Kidney (tissue), 14 donors: ENCODE data around the gene SCAPER. TPM values are rescaled to one million over a fixed set of nuclear protein-coding genes. Genes with fewer than 3 reads are reported as not detected.
"Not testable (repeated sequence)": the region's sequence is repeated elsewhere in the genome, so short reads cannot be mapped to it uniquely, and the experiment has no call there.

Experiments
- DNase-seq, 5 donors: peaks; one replicate each; pipeline ENCODE4 v3.0.0-alpha.2; 2013 to 2020
- FAIRE-seq: peaks from 2 replicates; lab custom pipeline; 2012; peaks lifted over from hg19 to GRCh38; lab: Jason Lieb, UNC
- H3K27ac ChIP-seq, 2 donors: one replicate each; pipeline ENCODE4 v1.7.0; 2013; ENCODE audit warnings: low read depth in 2 of 2, low read length in 2 of 2, inconsistent platforms in 1 of 2
- H3K27me3 ChIP-seq: one replicate; pipeline ENCODE4 v1.7.1; 2013; ENCODE audit warnings: low read length, inconsistent platforms; ENCODE audit not compliant: control insufficient read depth, insufficient read depth
- H3K36me3 ChIP-seq, 3 donors: one replicate each; pipeline versions ENCODE4 v1.7.0 to v1.7.1; 2013; ENCODE audit warnings: low read length in 3 of 3, control low read depth in 1 of 3, inconsistent platforms in 1 of 3; ENCODE audit not compliant: insufficient read depth in 3 of 3, control insufficient read depth in 2 of 3
- H3K4me1 ChIP-seq, 3 donors: one replicate each; pipeline versions ENCODE4 v1.7.0 to v1.7.1; 2013; ENCODE audit warnings: low read length in 3 of 3, inconsistent platforms in 1 of 3, low read depth in 1 of 3; ENCODE audit not compliant: control insufficient read depth in 2 of 3, insufficient read depth in 2 of 3
- H3K4me3 ChIP-seq, 3 donors: one replicate each; pipeline versions ENCODE4 v1.7.0 to v1.8.1; 2013; ENCODE audit warnings: low read length in 3 of 3, control low read depth in 1 of 3, inconsistent platforms in 1 of 3
- H3K9ac ChIP-seq, 3 donors: one replicate each; pipeline versions ENCODE4 v1.7.0 to v1.7.1; 2013; ENCODE audit warnings: low read length in 3 of 3, control low read depth in 1 of 3, inconsistent platforms in 1 of 3
- H3K9me3 ChIP-seq, 3 donors: one replicate each; pipeline versions ENCODE4 v1.7.0 to v1.7.1; 2013; ENCODE audit warnings: low read length in 3 of 3, control low read depth in 1 of 3, inconsistent platforms in 1 of 3; ENCODE audit not compliant: control insufficient read depth in 2 of 3, insufficient read depth in 1 of 3
- CTCF ChIP-seq: IDR thresholded peaks from 3 replicates; pipeline ENCODE4 v1.5.1; 2012; ENCODE audit warnings: mild to moderate bottlenecking, moderate library complexity, borderline replicate concordance; ENCODE audit not compliant: insufficient read depth; ENCODE audit errors: extremely low read depth
- intact Hi-C: fragments of 100-400 bp; cut with DNase I; formaldehyde crosslinking; loops from one replicate; pipeline ENCODE4 v1.11.1; 2022
- polyA plus RNA-seq: library from polyadenylated mRNA; stranded (reverse); fragments of 350-450 nt; fragmentation: Illumina TruSeq; extraction: RNeasy Lipid Tissue Mini Kit (QIAGEN cat#74804); gene quantifications from one replicate; pipeline ENCODE4 v1.2.3, GENCODE V29; 2014; ENCODE audit warnings: low read depth, low replicate concordance; ENCODE audit not compliant: insufficient read depth
- total RNA-seq: library from RNA; stranded (reverse); fragmentation: NEBNext Ultra II Directional; extraction: Animal tissue kit (Norgen Biotek cat#: 25700); gene quantifications from one replicate; pipeline ENCODE4 v1.2.1, GENCODE V29; 2021
- donor health status: control.
- donor health status: control.
- donor health status: control.
- donor health status: control.
- donor health status: control.
- donor health status: DM: yes; HTN: yes; CAD: no.
- donor health status: Normal renal cell carcinoma (clear cell type).

The SCAPER gene
- total and polyA plus RNA-seq, 2 donors from 2014 or later: 11.6 to 39.4 TPM

GRCh38 chr15:76439542-76439941 lies 465.6 kb downstream of the SCAPER start:
- Histone ChIP-seq H3K27ac (no peak overlapping the region), H3K9ac (no peak overlapping the region), H3K36me3 (no peaks in the 10 kb centered on the region), H3K9me3 (no peaks in the 10 kb centered on the region), H3K4me3 (no peak overlapping the region), H3K27me3 (no peaks in the 10 kb centered on the region), H3K4me1 (no peaks in the 10 kb centered on the region)
- FAIRE-seq (no peak), DNase-seq (peak in 4 of 5 donors; percentile 64 to 80 (median 70))
- intact Hi-C loops: no loop called here
- no peak for TF ChIP-seq CTCF

- Histone ChIP-seq H3K9ac (no peak overlapping the region), H3K27ac (no peak overlapping the region), H3K36me3 (no peaks in the 10 kb centered on the region), H3K4me1 (peaks cover 0 to 11% (median 4%) of the 10 kb centered on the region in 3 donors), H3K4me3 (no peak overlapping the region), H3K9me3 (no peaks in the 10 kb centered on the region), H3K27me3 (no peaks in the 10 kb centered on the region)
- intact Hi-C loops: no loop called here
- no peak for TF ChIP-seq CTCF
- DNase-seq: no peak
- FAIRE-seq: no peak
Measured at GRCh38 chr15:76433798-76434400, 471.2 kb downstream of the SCAPER start.

GRCh38 chr15:76433036-76433435 lies 472.1 kb downstream of the SCAPER start:
- DNase-seq, H3K27ac ChIP-seq: not testable (repeated sequence)

GRCh38 chr15:76432604-76433003 lies 472.5 kb downstream of the SCAPER start:
- H3K4me3 ChIP-seq: no peak overlapping the region
- FAIRE-seq (no peak), DNase-seq (no peak)
- H3K4me1 ChIP-seq: peaks cover 0 to 11% (median 4%) of the 10 kb centered on the region in 3 donors
- H3K27ac ChIP-seq: no peak overlapping the region
- no peaks in the 10 kb centered on the region for H3K27me3 ChIP-seq
- no peak overlapping the region for H3K9ac ChIP-seq
- no peaks in the 10 kb centered on the region for H3K36me3 ChIP-seq
- no peak for TF ChIP-seq CTCF
- intact Hi-C loops: no loop called here
- H3K9me3 ChIP-seq: no peaks in the 10 kb centered on the region

More at GRCh38 chr15:76433036-76433435, 472.1 kb downstream of the SCAPER start:
- H3K9ac ChIP-seq, H3K36me3 ChIP-seq, H3K4me3 ChIP-seq, H3K9me3 ChIP-seq, intact Hi-C loops, H3K27me3 ChIP-seq, FAIRE-seq: not testable (repeated sequence)
- peaks cover 0 to 11% (median 4%) of the 10 kb centered on the region in 3 donors for H3K4me1 ChIP-seq
